Natural killer cell (primary cell): Measurements from ENCODE around the gene LPAR3. TPM values are rescaled to one million over a fixed set of nuclear protein-coding genes. Genes with fewer than 3 reads are reported as not detected.

Source experiments
- ATAC-seq, 3 donors: fragments of 150-1000 bp in 2 of 3; fragments of 200-7000 bp in 1 of 3; cut with Tn5 transposase; 1 replicate in 1 of 3; 2 replicates in 2 of 3; pipeline ENCODE4 v1.10.0; 2021; ENCODE audit warnings: mild to moderate bottlenecking in 2 of 3, moderate library complexity in 2 of 3
- DNase-seq, 2 donors: peaks; one replicate each; pipeline versions ENCODE4 v3.0.0 to v3.0.0-alpha.2; 2013 to 2021; ENCODE audit warnings: mixed read lengths in 1 of 2
- H3K27ac ChIP-seq: one replicate; pipeline ENCODE4 v1.5.1; 2013; ENCODE audit warnings: mild to moderate bottlenecking, low read length
- H3K27me3 ChIP-seq: one replicate; pipeline ENCODE4 v1.6.1; 2013; ENCODE audit warnings: low read length; ENCODE audit not compliant: control insufficient read depth, insufficient read depth
- H3K36me3 ChIP-seq: one replicate; pipeline ENCODE4 v1.6.1; 2013; ENCODE audit warnings: low read length; ENCODE audit not compliant: control insufficient read depth, insufficient read depth
- H3K4me1 ChIP-seq: one replicate; pipeline ENCODE4 v1.6.1; 2013; ENCODE audit warnings: low read length; ENCODE audit not compliant: control insufficient read depth, insufficient read depth
- H3K4me3 ChIP-seq: one replicate; pipeline ENCODE4 v1.5.1; 2013; ENCODE audit warnings: low read length
- H3K9me3 ChIP-seq: one replicate; pipeline ENCODE4 v1.6.1; 2013; ENCODE audit warnings: low read length; ENCODE audit not compliant: control insufficient read depth, insufficient read depth
- H3K27ac Mint-ChIP-seq, 2 donors: one replicate each; pipeline ENCODE4 v1.8.0; 2022; ENCODE audit warnings: mild to moderate bottlenecking in 2 of 2, mixed read lengths in 2 of 2, moderate library complexity in 1 of 2
- H3K27me3 Mint-ChIP-seq, 2 donors: one replicate each; pipeline ENCODE4 v1.8.0; 2022; ENCODE audit warnings: low read depth in 2 of 2, mixed read lengths in 2 of 2
- H3K36me3 Mint-ChIP-seq: one replicate; pipeline ENCODE4 v1.8.0; 2022; ENCODE audit warnings: mixed read lengths
- H3K4me1 Mint-ChIP-seq, 2 donors: one replicate each; pipeline ENCODE4 v1.8.0; 2022; ENCODE audit warnings: mixed read lengths in 2 of 2
- H3K4me3 Mint-ChIP-seq: one replicate; pipeline ENCODE4 v1.8.0; 2022; ENCODE audit warnings: mild to moderate bottlenecking, moderate library complexity, mixed read lengths
- H3K9me3 Mint-ChIP-seq, 2 donors: one replicate each; pipeline ENCODE4 v1.8.0; 2022; ENCODE audit warnings: mixed read lengths in 2 of 2
- CTCF ChIP-seq: fragments of 200-600 bp; IDR thresholded peaks from one replicate; pipeline ENCODE4 v1.8.0; 2022; ENCODE audit warnings: antibody characterized with exemption
- WGBS: methylation state at CpG from one replicate; pipeline ENCODE4 v1.1.7; 2013; ENCODE audit warnings: missing lambda C conversion rate; ENCODE audit not compliant: insufficient coverage; 5-methylcytosine and 5-hydroxymethylcytosine counted together
- intact Hi-C: fragments of 100-400 bp; cut with micrococcal nuclease; formaldehyde crosslinking; loops from one replicate; pipeline ENCODE4 v1.14.2; 2022
- total RNA-seq, 4 donors: library from RNA; stranded (reverse); fragments of 120-200 nt in 1 of 4; gene quantifications; one replicate each; pipeline versions ENCODE4 v1.2.3 to v1.2.4, GENCODE V29; 2013 to 2022

LPAR3 gene
- total RNA-seq, 3 donors from 2014 or later (not counting 1 experiment from before 2014, with no cell fraction given) = 0.48 to 0.64 TPM; not detected in 1

- DNase-seq (no peak), ATAC-seq (no peak)
- Mint-ChIP-seq H3K27me3 (peaks cover 8% of the 10 kb centered on the region in 2 donors), H3K36me3 (no peaks in the 10 kb centered on the region), H3K4me1 (no peaks in the 10 kb centered on the region), H3K9me3 (no peaks in the 10 kb centered on the region), H3K4me3 (no peak overlapping the region), H3K27ac (no peak overlapping the region)
- intact Hi-C loops = no loop called here
- Histone ChIP-seq H3K27me3 (no peaks in the 10 kb centered on the region), H3K27ac (no peak overlapping the region), H3K9me3 (no peaks in the 10 kb centered on the region), H3K4me1 (no peaks in the 10 kb centered on the region), H3K36me3 (no peaks in the 10 kb centered on the region), H3K4me3 (no peak overlapping the region)
- WGBS = 100% methylated on average over 1 of the region's 2 CpGs
- TF ChIP-seq CTCF = no peak
These were observed 51.0 kb downstream of the LPAR3 start for GRCh38 chr1:84841971-84842370.

- Mint-ChIP-seq H3K4me3 (no peak overlapping the region), H3K27ac (no peak overlapping the region), H3K9me3 (no peaks in the 10 kb centered on the region), H3K4me1 (no peaks in the 10 kb centered on the region), H3K36me3 (no peaks in the 10 kb centered on the region), H3K27me3 (peaks cover 8% of the 10 kb centered on the region in 2 donors)
- H3K4me1 ChIP-seq = no peaks in the 10 kb centered on the region
- no peak overlapping the region for H3K4me3 ChIP-seq
- ATAC-seq (no peak), DNase-seq (no peak)
- H3K27me3 ChIP-seq = no peaks in the 10 kb centered on the region
- no peaks in the 10 kb centered on the region for H3K9me3 ChIP-seq
- H3K27ac ChIP-seq = no peak overlapping the region
- TF ChIP-seq CTCF = no peak
- intact Hi-C loops = no loop called here
- no peaks in the 10 kb centered on the region for H3K36me3 ChIP-seq
These were observed 52.7 kb downstream of the LPAR3 start for GRCh38 chr1:84840346-84840745.

- Histone ChIP-seq H3K27ac (no peak overlapping the region), H3K27me3 (no peaks in the 10 kb centered on the region), H3K36me3 (no peaks in the 10 kb centered on the region), H3K4me1 (no peaks in the 10 kb centered on the region), H3K4me3 (no peak overlapping the region), H3K9me3 (no peaks in the 10 kb centered on the region)
- DNase-seq (no peak), ATAC-seq (no peak)
- no peak overlapping the region for H3K4me3 Mint-ChIP-seq
- no peaks in the 10 kb centered on the region for H3K36me3 Mint-ChIP-seq
- no peak for TF ChIP-seq CTCF
- H3K27ac Mint-ChIP-seq = no peak overlapping the region
- intact Hi-C loops = no loop called here
- WGBS = no CpG with 5 or more reads among the region's 1 CpG
- no peaks in the 10 kb centered on the region for H3K4me1 Mint-ChIP-seq
- H3K9me3 Mint-ChIP-seq = no peaks in the 10 kb centered on the region
- H3K27me3 Mint-ChIP-seq = peaks cover 8 to 15% of the 10 kb centered on the region in 2 donors
These were observed 53.5 kb downstream of the LPAR3 start for GRCh38 chr1:84839544-84839943.

- H3K27ac ChIP-seq = no peak overlapping the region
- no peak overlapping the region for H3K4me3 ChIP-seq
- DNase-seq (no peak), ATAC-seq (no peak)
- no peaks in the 10 kb centered on the region for H3K4me1 ChIP-seq
- H3K27me3 ChIP-seq = no peaks in the 10 kb centered on the region
- Mint-ChIP-seq H3K4me3 (no peak overlapping the region), H3K4me1 (no peaks in the 10 kb centered on the region), H3K9me3 (no peaks in the 10 kb centered on the region), H3K27me3 (peaks cover 6 to 15% of the 10 kb centered on the region in 2 donors), H3K27ac (no peak overlapping the region), H3K36me3 (no peaks in the 10 kb centered on the region)
- no peak for TF ChIP-seq CTCF
- no peaks in the 10 kb centered on the region for H3K9me3 ChIP-seq
- H3K36me3 ChIP-seq = no peaks in the 10 kb centered on the region
- intact Hi-C loops = no loop called here
- 96% methylated on average over 3 of the region's 3 CpGs for WGBS
These were observed 56.9 kb downstream of the LPAR3 start for GRCh38 chr1:84836145-84836544.
